A673 (cell line): ENCODE results near the gene HS3ST4. TPM values are rescaled to one million over a fixed set of nuclear protein-coding genes. Genes with fewer than 3 reads are reported as not detected.
A peak's percentile ranks its signal among the peaks of the same experiment; 100 is the strongest.

Experiments used
- BruUV-seq: library from RNA; stranded (reverse); fragments of 400-500 nt; replicated peaks from 2 replicates; lab custom pipeline; 2021; lab: Mats Ljungman, UMichigan
- CTCF ChIA-PET: fragments of 300-600 bp; sonication (Branson Sonifier 250); formaldehyde crosslinking; loops from one replicate; lab custom pipeline; 2022; ENCODE audit warnings: antibody characterized with exemption; lab: Charles Lee
- POLR2A ChIA-PET: fragments of 300-600 bp; sonication (Branson Sonifier 250); formaldehyde crosslinking; loops from one replicate; lab custom pipeline; 2022; ENCODE audit warnings: antibody characterized with exemption; ENCODE audit not compliant: low non-redundant PET; lab: Charles Lee
- DNase-seq: peaks from one replicate; pipeline ENCODE4 v3.0.0-alpha.2; 2015; ENCODE audit warnings: low spot score
- H3K27ac ChIP-seq: fragments of 200-600 bp; sonication (generic); 2 replicates; pipeline ENCODE4 v1.5.1; 2016; ENCODE audit warnings: mixed run types, low read depth, mild to moderate bottlenecking, mixed read lengths, antibody characterized with exemption, low read length; ENCODE audit not compliant: poor library complexity, severe bottlenecking
- H3K27me3 ChIP-seq: fragments of 200-600 bp; sonication (generic); replicated peaks from 2 replicates; pipeline ENCODE4 v1.6.1; 2017; ENCODE audit warnings: mixed run types, low read depth, mild to moderate bottlenecking, mixed read lengths, antibody characterized with exemption, low read length; ENCODE audit not compliant: insufficient read depth, poor library complexity
- H3K36me3 ChIP-seq: fragments of 200-600 bp; sonication (generic); 2 replicates; pipeline ENCODE4 v1.6.1; 2016; ENCODE audit warnings: mixed run types, mild to moderate bottlenecking, mixed read lengths, antibody characterized with exemption, low read length; ENCODE audit not compliant: insufficient read depth, poor library complexity, severe bottlenecking
- H3K4me1 ChIP-seq: fragments of 200-600 bp; sonication (generic); 2 replicates; pipeline ENCODE4 v1.6.1; 2017; ENCODE audit warnings: mixed run types, mild to moderate bottlenecking, mixed read lengths, antibody characterized with exemption, low read length; ENCODE audit not compliant: insufficient read depth, poor library complexity, severe bottlenecking
- H3K4me3 ChIP-seq: fragments of 200-600 bp; sonication (generic); 2 replicates; pipeline ENCODE4 v1.5.1; 2016; ENCODE audit warnings: low read depth, mixed run types, mild to moderate bottlenecking, mixed read lengths, low read length; ENCODE audit not compliant: poor library complexity, severe bottlenecking
- H3K9me3 ChIP-seq: fragments of 200-600 bp; sonication (generic); 2 replicates; pipeline ENCODE4 v1.6.1; 2016; ENCODE audit warnings: mixed run types, low read depth, mild to moderate bottlenecking, mixed read lengths, antibody characterized with exemption, low read length; ENCODE audit not compliant: poor library complexity, severe bottlenecking
- CTCF ChIP-seq: fragments of 300-800, 200-600 bp; sonication (generic); conservative IDR thresholded peaks from 2 replicates; pipeline ENCODE4 v1.5.1; 2017; ENCODE audit warnings: low read depth, mild to moderate bottlenecking, antibody characterized with exemption, low read length, moderate library complexity, mixed read lengths
- EZH2 ChIP-seq: fragments of 200-600 bp; sonication (generic); IDR thresholded peaks from 2 replicates; pipeline ENCODE4 v1.6.1; 2017; ENCODE audit warnings: borderline replicate concordance, low read depth, mild to moderate bottlenecking, mixed read lengths, antibody characterized with exemption, low read length; ENCODE audit not compliant: poor library complexity, severe bottlenecking
- intact Hi-C: fragments of 100-400 bp; cut with micrococcal nuclease; formaldehyde crosslinking; loops from one replicate; pipeline ENCODE4 v1.10.0; 2022; ENCODE audit not compliant: unreplicated experiment
- total RNA-seq: library from RNA; stranded (reverse); gene quantifications from 2 replicates; pipeline ENCODE4 v1.2.3, GENCODE V29; 2021

The HS3ST4 gene
- total RNA-seq, 1 experiment from 2014 or later: 33.5 TPM

- intact Hi-C loops: no loop called here
- H3K9me3 ChIP-seq: peaks cover 8% of the 10 kb centered on the region
- no peak overlapping the region for H3K4me3 ChIP-seq
- H3K4me1 ChIP-seq: peaks cover 16% of the 10 kb centered on the region
- H3K27me3 ChIP-seq: no peaks in the 10 kb centered on the region
- peak; percentile 52 for DNase-seq
- BruUV-seq: no TSS peak
- peaks cover 5% of the 10 kb centered on the region for H3K36me3 ChIP-seq
- H3K27ac ChIP-seq: peak overlapping the region; percentile 51
- CTCF ChIA-PET: no interaction called here
- POLR2A ChIA-PET: no interaction called here
- TF ChIP-seq EZH2 (no peak), CTCF (no peak)
Observed at GRCh38 chr16:25888868-25889267, 197.1 kb downstream of the HS3ST4 start.

- CTCF ChIA-PET: no interaction called here
- Histone ChIP-seq H3K4me3 (no peak overlapping the region), H3K36me3 (peaks cover 5% of the 10 kb centered on the region), H3K4me1 (peaks cover 41% of the 10 kb centered on the region), H3K9me3 (peaks cover 11% of the 10 kb centered on the region), H3K27me3 (no peaks in the 10 kb centered on the region), H3K27ac (no peak overlapping the region)
- intact Hi-C loops: no loop called here
- POLR2A ChIA-PET: no interaction called here
- TF ChIP-seq CTCF (no peak), EZH2 (no peak)
- no peak for DNase-seq
- BruUV-seq: no TSS peak
Observed at GRCh38 chr16:25893332-25893731, 201.6 kb downstream of the HS3ST4 start.

- CTCF ChIA-PET: no interaction called here
- Histone ChIP-seq H3K27ac (no peak overlapping the region), H3K27me3 (no peaks in the 10 kb centered on the region), H3K9me3 (peaks cover 11% of the 10 kb centered on the region), H3K4me3 (no peak overlapping the region), H3K36me3 (peaks cover 5% of the 10 kb centered on the region), H3K4me1 (peaks cover 36% of the 10 kb centered on the region)
- TF ChIP-seq CTCF: no peak
- no peak for TF ChIP-seq EZH2
- POLR2A ChIA-PET: no interaction called here
- intact Hi-C loops: no loop called here
- no TSS peak for BruUV-seq
- DNase-seq: no peak
Observed at GRCh38 chr16:25894093-25894492, 202.3 kb downstream of the HS3ST4 start.
